ENCODE measurements around the gene MARS1.

DNA sequence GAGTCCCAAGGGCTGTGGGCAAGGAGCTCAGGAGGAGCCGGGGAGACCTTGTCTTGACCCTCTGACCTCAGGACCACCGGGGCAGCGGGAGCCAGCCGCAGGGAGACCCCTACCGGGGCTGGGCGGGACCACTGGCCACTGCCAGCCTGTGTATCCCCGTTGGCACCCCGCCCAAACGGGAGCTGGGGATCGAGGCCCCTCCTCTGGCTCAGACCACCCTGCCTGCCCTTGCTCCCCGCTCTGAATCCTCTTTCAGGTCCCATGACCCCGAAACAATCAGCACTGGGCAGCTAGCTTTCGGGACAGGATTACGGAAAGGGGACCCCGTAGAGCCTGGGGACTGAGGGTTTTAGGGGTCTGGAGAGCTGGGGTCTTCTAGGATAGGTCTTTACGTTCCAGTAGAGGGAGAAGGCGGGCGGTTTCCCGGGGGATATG lies 27.0 kb upstream of the MARS1 start:
- TF ChIP-seq CTCF (IDR thresholded peaks at IDR 0.05; ENCODE audit: low read length) (no peak), EZH2 (optimal IDR thresholded peaks at IDR 0.05; ENCODE audit: low read depth, low read length) (no peak), EZH2phosphoT487 (IDR thresholded peaks at IDR 0.05; ENCODE audit: low read length) (no peak)
